ENCODE results near the gene NUBPL.
"Not testable (repeated sequence)": the region's sequence is repeated elsewhere in the genome, so short reads cannot be mapped to it uniquely, and the experiment has no call there.

The NUBPL gene

GRCh38 chr14:31578266-31578665, 17.1 kb downstream of the NUBPL start:
- no peak for DNase-seq (ENCODE audit: low spot score)

GRCh38 chr14:31578792-31579501, 17.7 kb downstream of the NUBPL start:
- no peak for DNase-seq (ENCODE audit: low spot score)

- no peak for DNase-seq (ENCODE audit: low spot score)
These were observed 19.0 kb downstream of the NUBPL start for GRCh38 chr14:31580234-31580633.

- no peak for DNase-seq (ENCODE audit: low spot score)
These were observed 21.1 kb downstream of the NUBPL start for GRCh38 chr14:31582286-31582691.

- no peak for DNase-seq (ENCODE audit: low spot score)
These were observed 21.7 kb downstream of the NUBPL start for GRCh38 chr14:31582836-31583452.

- no peak for DNase-seq (ENCODE audit: low spot score)
These were observed 29.0 kb downstream of the NUBPL start for GRCh38 chr14:31590206-31590605.

GRCh38 chr14:31592122-31592521, 30.9 kb downstream of the NUBPL start:
- DNase-seq (ENCODE audit: low spot score), result no peak

- DNase-seq (ENCODE audit: low spot score), result no peak
These were observed 31.4 kb downstream of the NUBPL start for GRCh38 chr14:31592631-31593030.

- DNase-seq (ENCODE audit: low spot score), result no peak
These were observed 35.3 kb downstream of the NUBPL start for GRCh38 chr14:31596342-31597095.

- no peak for DNase-seq (ENCODE audit: low spot score)
These were observed 44.5 kb downstream of the NUBPL start for GRCh38 chr14:31605702-31606101.

- no peak for DNase-seq (ENCODE audit: low spot score)
These were observed 50.7 kb downstream of the NUBPL start for GRCh38 chr14:31611778-31612433.

GRCh38 chr14:31613188-31613587, 52.0 kb downstream of the NUBPL start:
- DNase-seq (ENCODE audit: low spot score), result no peak

- DNase-seq (ENCODE audit: low spot score), result not testable (repeated sequence)
These were observed 57.7 kb downstream of the NUBPL start for GRCh38 chr14:31618884-31619283.

GRCh38 chr14:31619440-31619839, 58.2 kb downstream of the NUBPL start:
- DNase-seq (ENCODE audit: low spot score), result no peak

GRCh38 chr14:31620898-31621297, 59.7 kb downstream of the NUBPL start:
- DNase-seq (ENCODE audit: low spot score), result not testable (repeated sequence)

GRCh38 chr14:31622060-31622459, 60.9 kb downstream of the NUBPL start:
- DNase-seq (ENCODE audit: low spot score), result no peak

GRCh38 chr14:31652900-31653299, 91.7 kb downstream of the NUBPL start:
- DNase-seq (ENCODE audit: low spot score), result not testable (repeated sequence)

- no peak for DNase-seq (ENCODE audit: low spot score)
These were observed 96.7 kb downstream of the NUBPL start for GRCh38 chr14:31657917-31658316.

GRCh38 chr14:31659278-31659677, 98.1 kb downstream of the NUBPL start:
- no peak for DNase-seq (ENCODE audit: low spot score)

GRCh38 chr14:31660191-31660590, 99.0 kb downstream of the NUBPL start:
- DNase-seq (ENCODE audit: low spot score), result no peak

GRCh38 chr14:31660728-31661127, 99.5 kb downstream of the NUBPL start:
- no peak for DNase-seq (ENCODE audit: low spot score)

GRCh38 chr14:31668348-31668747, 107.1 kb downstream of the NUBPL start:
- no peak for DNase-seq (ENCODE audit: low spot score)

- DNase-seq (ENCODE audit: low spot score), result no peak
These were observed 111.5 kb downstream of the NUBPL start for GRCh38 chr14:31672709-31673108.
